HCT116 (cell line): Measurements from ENCODE around the gene FAM200B.

ENCODE experiments used
- ELF1 ChIP-seq: IDR thresholded peaks from 2 replicates; pipeline ENCODE4 v1.6.1; 2012; ENCODE audit warnings: low read depth, borderline replicate concordance
- EZH2phosphoT487 ChIP-seq: fragments of 200-600 bp; IDR thresholded peaks from 2 replicates; pipeline ENCODE4 v1.6.1; 2018; ENCODE audit warnings: antibody characterized with exemption, borderline replicate concordance
- SRF ChIP-seq: IDR thresholded peaks from 2 replicates; pipeline ENCODE4 v1.6.1; 2012; ENCODE audit warnings: low read depth
- YY1 ChIP-seq: IDR thresholded peaks from 2 replicates; pipeline ENCODE4 v1.6.1; 2011; ENCODE audit warnings: low read length, low read depth, moderate library complexity, mild to moderate bottlenecking; ENCODE audit not compliant: insufficient replicate concordance; ENCODE audit errors: extremely low read depth
- TF ChIP-seq, protein P1 (sequence below): IDR thresholded peaks from 2 replicates; pipeline ENCODE4 v1.6.1; 2011; ENCODE audit warnings: mild to moderate bottlenecking, low read length, moderate library complexity; ENCODE audit not compliant: insufficient replicate concordance; ENCODE audit errors: extremely low read depth
- TF ChIP-seq, protein P2 (sequence below), 3 experiments: fragments of 200-600 bp in 1 of 3; sonication (generic) in 1 of 3; IDR thresholded peaks in 2 of 3; conservative IDR thresholded peaks in 1 of 3; 2 replicates each; pipeline ENCODE4 v1.5.1; 2012 to 2017; ENCODE audit warnings: low read depth in 2 of 3, low read length in 2 of 3, antibody characterized with exemption in 1 of 3, borderline replicate concordance in 1 of 3, control low read depth in 1 of 3, mild to moderate bottlenecking in 1 of 3, mixed read lengths in 1 of 3, mixed run types in 1 of 3, moderate library complexity in 1 of 3; ENCODE audit not compliant: insufficient read depth in 1 of 3

DNA sequence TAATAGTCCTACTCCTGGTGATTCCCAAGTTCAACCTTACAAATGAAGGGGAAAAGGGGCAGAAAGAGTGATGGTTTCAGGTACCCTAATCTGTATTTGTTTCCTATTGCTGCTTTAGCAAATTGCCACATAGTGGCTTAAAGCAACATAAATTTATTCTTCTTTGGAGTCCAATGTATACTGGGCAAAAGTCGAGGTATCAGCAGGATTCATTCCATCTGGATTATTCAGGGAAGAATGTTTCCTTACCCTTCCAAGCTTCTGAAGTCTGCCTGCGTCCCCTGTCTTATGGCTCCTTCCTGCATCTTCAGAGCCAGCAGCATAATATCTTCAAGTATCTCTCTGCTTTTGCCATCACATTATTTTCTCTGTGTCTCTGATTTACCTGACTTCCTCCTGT, 11.0 kb downstream of the FAM200B start:
- TF ChIP-seq YY1 (no peak), SRF (no peak), EZH2phosphoT487 (no peak), ELF1 (no peak)
- TF ChIP-seq, protein P1, sequence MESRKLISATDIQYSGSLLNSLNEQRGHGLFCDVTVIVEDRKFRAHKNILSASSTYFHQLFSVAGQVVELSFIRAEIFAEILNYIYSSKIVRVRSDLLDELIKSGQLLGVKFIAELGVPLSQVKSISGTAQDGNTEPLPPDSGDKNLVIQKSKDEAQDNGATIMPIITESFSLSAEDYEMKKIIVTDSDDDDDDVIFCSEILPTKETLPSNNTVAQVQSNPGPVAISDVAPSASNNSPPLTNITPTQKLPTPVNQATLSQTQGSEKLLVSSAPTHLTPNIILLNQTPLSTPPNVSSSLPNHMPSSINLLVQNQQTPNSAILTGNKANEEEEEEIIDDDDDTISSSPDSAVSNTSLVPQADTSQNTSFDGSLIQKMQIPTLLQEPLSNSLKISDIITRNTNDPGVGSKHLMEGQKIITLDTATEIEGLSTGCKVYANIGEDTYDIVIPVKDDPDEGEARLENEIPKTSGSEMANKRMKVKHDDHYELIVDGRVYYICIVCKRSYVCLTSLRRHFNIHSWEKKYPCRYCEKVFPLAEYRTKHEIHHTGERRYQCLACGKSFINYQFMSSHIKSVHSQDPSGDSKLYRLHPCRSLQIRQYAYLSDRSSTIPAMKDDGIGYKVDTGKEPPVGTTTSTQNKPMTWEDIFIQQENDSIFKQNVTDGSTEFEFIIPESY = no peak
- TF ChIP-seq, protein P2, sequence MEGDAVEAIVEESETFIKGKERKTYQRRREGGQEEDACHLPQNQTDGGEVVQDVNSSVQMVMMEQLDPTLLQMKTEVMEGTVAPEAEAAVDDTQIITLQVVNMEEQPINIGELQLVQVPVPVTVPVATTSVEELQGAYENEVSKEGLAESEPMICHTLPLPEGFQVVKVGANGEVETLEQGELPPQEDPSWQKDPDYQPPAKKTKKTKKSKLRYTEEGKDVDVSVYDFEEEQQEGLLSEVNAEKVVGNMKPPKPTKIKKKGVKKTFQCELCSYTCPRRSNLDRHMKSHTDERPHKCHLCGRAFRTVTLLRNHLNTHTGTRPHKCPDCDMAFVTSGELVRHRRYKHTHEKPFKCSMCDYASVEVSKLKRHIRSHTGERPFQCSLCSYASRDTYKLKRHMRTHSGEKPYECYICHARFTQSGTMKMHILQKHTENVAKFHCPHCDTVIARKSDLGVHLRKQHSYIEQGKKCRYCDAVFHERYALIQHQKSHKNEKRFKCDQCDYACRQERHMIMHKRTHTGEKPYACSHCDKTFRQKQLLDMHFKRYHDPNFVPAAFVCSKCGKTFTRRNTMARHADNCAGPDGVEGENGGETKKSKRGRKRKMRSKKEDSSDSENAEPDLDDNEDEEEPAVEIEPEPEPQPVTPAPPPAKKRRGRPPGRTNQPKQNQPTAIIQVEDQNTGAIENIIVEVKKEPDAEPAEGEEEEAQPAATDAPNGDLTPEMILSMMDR (IDR thresholded peaks at IDR 0.05 in 2 of 3, conservative IDR thresholded peaks at IDR 0.05 in 1 of 3; ENCODE audit: borderline replicate concordance in 1 of 3, insufficient read depth in 1 of 3, low read depth in 2 of 3, low read length in 2 of 3) = no peak
